Measurements from ENCODE around the gene LIPA.

Gene LIPA

DNA sequence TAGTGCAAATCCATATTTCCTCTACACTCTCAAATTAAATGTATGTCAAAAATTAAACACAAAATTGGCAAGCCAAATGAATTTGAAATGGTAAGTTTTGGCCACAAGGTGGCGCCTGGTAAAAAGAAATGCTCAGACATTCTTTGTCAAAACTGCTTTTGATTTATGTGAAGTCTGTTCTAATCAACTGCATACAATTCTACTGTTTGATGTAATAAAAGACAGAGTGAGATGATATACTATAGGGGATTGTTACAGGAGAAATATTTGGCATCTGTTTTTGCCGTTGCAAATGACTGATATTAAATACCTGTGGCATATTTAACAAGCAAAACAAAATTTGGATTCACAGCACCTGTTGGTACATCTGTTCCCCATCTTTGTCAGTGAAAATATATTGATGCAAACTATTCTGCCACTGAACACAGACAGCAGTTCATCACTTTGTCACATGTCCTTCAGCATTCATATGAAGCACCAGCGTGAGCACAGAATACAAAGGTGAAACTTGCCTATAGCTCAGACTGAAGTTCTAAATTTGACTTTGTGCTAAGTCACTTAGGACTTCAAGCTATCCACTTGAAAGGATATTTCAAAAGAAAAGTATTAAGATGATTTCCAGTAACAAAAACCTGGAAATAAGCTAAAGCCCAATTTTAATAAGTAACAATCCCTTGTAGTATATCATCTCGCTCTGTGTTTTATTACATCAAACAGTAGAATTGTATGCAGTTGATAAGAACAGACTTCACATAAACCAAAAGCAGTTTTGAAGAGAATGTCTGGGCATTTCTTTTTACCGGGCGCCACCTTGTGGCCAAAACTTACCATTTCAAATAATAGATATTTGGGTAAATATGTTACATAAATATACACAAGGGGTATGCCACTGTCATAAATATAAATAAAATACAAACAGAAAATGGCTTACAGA, 34.3 kb downstream of the LIPA start:
- peak; percentile 60 to 78 for DNase-seq
- TF ChIP-seq GATA1 (IDR thresholded peaks at IDR 0.05; ENCODE audit: low read depth, low read length) (no peak), POLR2A (IDR thresholded peaks at IDR 0.05; ENCODE audit: low read length) (no peak)

DNA sequence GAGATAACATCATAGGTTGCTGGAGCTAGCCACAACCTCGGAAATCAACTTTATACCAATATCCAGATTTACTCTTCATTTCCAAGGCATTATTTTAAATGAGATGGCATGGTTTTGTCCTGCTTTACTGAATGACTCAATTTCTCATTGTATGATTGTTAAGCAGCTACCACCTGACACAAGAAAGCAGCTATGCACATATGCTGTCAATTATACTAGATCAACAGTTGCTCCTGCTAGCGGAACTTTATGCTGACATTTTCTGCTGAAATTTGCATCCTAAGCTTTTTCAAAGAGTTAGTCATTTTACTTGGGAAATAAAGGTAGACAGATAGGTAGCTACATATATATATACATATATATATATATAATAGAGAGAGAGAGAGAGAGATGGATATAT, 35.5 kb downstream of the LIPA start:
- no peak for DNase-seq
- TF ChIP-seq GATA1 (IDR thresholded peaks at IDR 0.05; ENCODE audit: low read depth, low read length) (no peak), POLR2A (IDR thresholded peaks at IDR 0.05; ENCODE audit: low read length) (no peak)

DNA sequence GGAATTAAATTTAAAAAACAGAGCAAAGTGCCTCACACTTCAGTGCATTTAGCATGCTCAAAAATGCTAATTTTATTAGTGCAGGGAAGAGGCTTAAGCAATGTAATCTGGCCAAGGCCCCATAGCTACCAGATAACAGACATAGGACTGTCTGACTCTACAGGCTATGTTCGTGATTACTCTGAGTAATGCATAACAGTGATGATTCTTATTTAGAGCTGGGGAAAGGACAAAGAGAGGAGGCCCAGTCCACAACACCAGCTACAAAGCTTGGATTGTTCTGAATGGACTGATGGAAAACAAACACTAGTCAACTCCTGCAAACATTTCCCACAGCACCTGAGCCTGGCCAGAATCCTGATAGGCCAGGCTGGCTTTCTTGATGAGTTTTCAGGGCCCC, 36.1 kb downstream of the LIPA start:
- no peak for DNase-seq
- TF ChIP-seq GATA1 (IDR thresholded peaks at IDR 0.05; ENCODE audit: low read depth, low read length) = no peak
- TF ChIP-seq POLR2A (IDR thresholded peaks at IDR 0.05; ENCODE audit: low read length) = no peak

DNA sequence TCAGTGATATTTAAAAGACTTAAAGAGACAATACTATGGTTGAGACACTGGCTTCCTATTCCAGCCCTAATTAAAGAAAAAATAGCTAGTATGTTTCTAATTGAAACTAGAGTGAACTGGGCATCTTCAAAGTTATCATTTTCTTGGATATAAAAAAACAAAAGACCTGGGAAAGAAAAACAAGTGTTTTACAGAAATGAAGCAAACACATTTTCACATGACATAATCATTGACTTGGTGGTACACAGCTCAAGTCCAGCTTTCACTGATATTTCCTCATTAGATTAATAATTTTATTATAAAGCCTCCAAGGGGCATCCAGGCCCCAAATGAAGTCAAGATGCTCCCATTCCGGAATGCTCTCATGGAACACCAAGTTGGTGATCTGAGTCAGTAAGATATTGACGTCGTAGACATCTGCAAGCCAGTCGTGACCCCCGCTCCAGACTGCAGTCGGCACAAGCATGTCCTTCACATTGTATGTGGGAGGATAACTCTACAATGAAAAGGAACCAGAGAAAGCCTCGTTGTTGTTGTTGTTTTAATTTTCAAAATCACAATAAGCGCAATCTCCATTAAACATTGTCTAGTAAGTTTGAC, 36.9 kb downstream of the LIPA start:
- no peak for TF ChIP-seq GATA1 (IDR thresholded peaks at IDR 0.05; ENCODE audit: low read depth, low read length)
- TF ChIP-seq POLR2A (IDR thresholded peaks at IDR 0.05; ENCODE audit: low read length) = no peak
- no peak for DNase-seq

- DNase-seq = peak; percentile 27 to 55
- no peak for TF ChIP-seq GATA1 (IDR thresholded peaks at IDR 0.05; ENCODE audit: low read depth, low read length)
- no peak for TF ChIP-seq POLR2A (IDR thresholded peaks at IDR 0.05; ENCODE audit: low read length)
Measured at GRCh38 chr10:89213191-89213808, 38.3 kb downstream of the LIPA start.

GRCh38 chr10:89210794-89211425, 40.7 kb downstream of the LIPA start:
- no peak for DNase-seq
- TF ChIP-seq POLR2A (IDR thresholded peaks at IDR 0.05; ENCODE audit: low read length) (no peak), GATA1 (IDR thresholded peaks at IDR 0.05; ENCODE audit: low read depth, low read length) (no peak)

GRCh38 chr10:89209718-89210117, 41.9 kb downstream of the LIPA start:
- no peak for DNase-seq
- TF ChIP-seq GATA1 (IDR thresholded peaks at IDR 0.05; ENCODE audit: low read depth, low read length) = no peak

GRCh38 chr10:89207801-89208551, 43.6 kb downstream of the LIPA start:
- TF ChIP-seq GATA1 (IDR thresholded peaks at IDR 0.05; ENCODE audit: low read depth, low read length) = no peak
- TF ChIP-seq POLR2A (IDR thresholded peaks at IDR 0.05; ENCODE audit: low read length) = no peak
- no peak for DNase-seq

DNA sequence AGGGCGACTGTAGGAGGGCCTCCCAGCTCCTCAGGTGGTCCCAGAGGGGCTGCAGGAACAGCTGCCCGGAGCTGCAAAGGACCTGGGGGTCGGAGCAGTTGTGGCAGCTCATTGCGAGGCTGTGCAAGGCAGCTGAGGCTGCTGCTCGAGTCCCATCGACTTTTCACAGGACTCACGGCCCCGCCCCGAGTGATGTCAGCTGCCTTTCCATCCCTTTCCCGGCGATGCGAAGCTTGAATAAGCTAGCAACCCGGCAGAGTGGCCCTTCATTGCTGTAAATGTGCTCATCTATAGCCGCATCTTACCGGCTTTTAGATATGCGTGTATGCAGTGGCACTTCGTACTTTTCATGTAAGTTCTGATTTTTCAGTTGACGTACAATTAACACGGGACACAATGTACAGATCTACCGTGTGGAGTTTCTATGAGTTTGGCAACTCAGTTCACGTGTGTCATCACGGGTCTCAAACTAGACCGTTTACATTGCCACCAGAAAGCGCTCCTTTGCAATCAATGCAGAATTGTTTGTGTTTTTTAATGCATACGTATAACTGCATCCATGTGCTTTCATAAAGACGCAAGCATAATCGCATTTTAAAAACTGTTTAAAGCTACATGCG, 44.3 kb downstream of the LIPA start, which contains the start of gene CH25H:
TSS of gene CH25H (minus strand) at position 137 of the 620 bp plus-strand sequence. CDS start at position 112, 25 bp downstream.
- TF ChIP-seq GATA1 (IDR thresholded peaks at IDR 0.05; ENCODE audit: low read depth, low read length) (no peak), POLR2A (IDR thresholded peaks at IDR 0.05; ENCODE audit: low read length) (no peak)
- DNase-seq = peak in 1 of 2 experiments; percentile 22

DNA sequence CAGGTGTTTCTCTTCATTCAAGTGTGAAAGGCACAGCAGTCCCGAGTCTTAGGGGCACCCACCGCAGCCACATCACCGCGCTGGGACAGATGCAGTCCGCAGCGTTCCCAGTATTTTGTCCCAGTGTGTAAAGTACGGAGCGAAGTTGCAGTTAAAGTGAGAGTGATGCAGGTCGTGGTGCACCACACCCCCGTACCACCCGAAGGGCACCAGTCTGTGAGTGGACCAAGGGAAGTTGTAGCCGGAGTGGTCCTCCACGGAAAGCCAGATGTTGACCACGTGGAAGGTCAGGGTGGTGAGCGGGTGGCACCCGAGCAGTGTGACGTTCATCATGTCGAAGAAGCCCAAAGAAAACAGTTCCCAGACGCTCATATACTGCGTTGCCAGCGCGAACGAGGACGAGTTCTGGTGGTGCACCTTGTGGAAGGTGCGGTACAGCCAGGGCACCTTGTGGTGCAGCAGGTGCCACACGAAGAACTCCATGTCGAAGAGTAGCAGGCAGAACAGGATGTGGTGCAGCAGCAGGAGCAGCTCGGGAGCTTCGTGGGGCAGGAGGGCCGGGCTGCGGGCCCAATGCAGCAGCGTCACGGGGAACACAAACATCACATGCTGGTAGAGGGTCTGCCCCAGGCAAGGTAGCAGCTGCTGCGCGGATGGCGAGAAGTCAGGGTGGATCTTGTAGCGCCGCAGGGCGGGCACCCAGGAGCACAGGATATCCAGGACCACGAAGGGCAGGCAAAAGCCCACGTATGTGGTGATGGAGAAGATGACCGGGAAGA, 45.0 kb downstream of the LIPA start:
- DNase-seq = no peak
- TF ChIP-seq POLR2A (IDR thresholded peaks at IDR 0.05; ENCODE audit: low read length) (no peak), GATA1 (IDR thresholded peaks at IDR 0.05; ENCODE audit: low read depth, low read length) (no peak)

- no peak for DNase-seq
- TF ChIP-seq GATA1 (IDR thresholded peaks at IDR 0.05; ENCODE audit: low read depth, low read length) = no peak
- no peak for TF ChIP-seq POLR2A (IDR thresholded peaks at IDR 0.05; ENCODE audit: low read length)
Measured at GRCh38 chr10:89204621-89205185, 46.9 kb downstream of the LIPA start.

DNA sequence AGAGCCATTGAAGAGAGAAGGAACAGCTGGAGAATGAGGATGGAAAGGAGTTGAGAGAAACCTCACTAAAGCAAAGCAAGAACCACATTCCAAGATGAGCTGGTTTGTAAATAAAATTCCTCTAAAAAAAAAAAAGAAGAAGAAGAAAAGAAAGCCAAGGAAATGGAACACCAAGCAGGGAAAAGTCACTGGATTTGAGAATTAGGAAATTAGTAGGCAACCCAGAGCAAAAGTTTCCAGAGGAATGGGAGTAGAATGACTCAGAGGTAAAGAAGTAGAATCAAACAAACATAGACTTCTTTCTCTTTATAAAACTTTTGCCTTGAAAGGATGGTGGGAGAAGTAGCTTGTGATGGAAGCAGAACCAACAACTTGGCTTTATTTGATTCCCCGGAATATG, 48.3 kb downstream of the LIPA start:
- TF ChIP-seq POLR2A (IDR thresholded peaks at IDR 0.05; ENCODE audit: low read length) (no peak), GATA1 (IDR thresholded peaks at IDR 0.05; ENCODE audit: low read depth, low read length) (no peak)
- no peak for DNase-seq
